GM23338 (cell line): Measurements from ENCODE around the gene GP1BB. TPM values are rescaled to one million over a fixed set of nuclear protein-coding genes. Genes with fewer than 3 reads are reported as not detected.

Experiments used
- ATAC-seq: fragments of 200-7000 bp; cut with Tn5 transposase; 3 replicates; pipeline ENCODE4 v1.9.1; 2020
- DNase-seq: peaks from one replicate; pipeline ENCODE4 v3.0.0-alpha.2; 2015; ENCODE audit warnings: low spot score
- H2AFZ ChIP-seq: fragments of 200-600 bp; sonication (generic); 2 replicates; pipeline ENCODE4 v1.8.0; 2016; ENCODE audit warnings: antibody characterized with exemption, mild to moderate bottlenecking, moderate library complexity
- H3F3A ChIP-seq: fragments of 200-600 bp; sonication (generic); replicated peaks from 2 replicates; pipeline ENCODE4 v1.8.0; 2017; ENCODE audit warnings: antibody characterized with exemption, mixed run types, low read depth
- H3K27ac ChIP-seq: fragments of 200-600 bp; sonication (generic); 2 replicates; pipeline ENCODE4 v1.6.1; 2016; ENCODE audit warnings: low read depth
- H3K27me3 ChIP-seq: fragments of 200-600 bp; sonication (generic); 2 replicates; pipeline ENCODE4 v1.8.0; 2016; ENCODE audit warnings: mild to moderate bottlenecking, mixed run types, moderate library complexity; ENCODE audit not compliant: insufficient read depth
- H3K36me3 ChIP-seq: fragments of 200-600 bp; sonication (generic); 2 replicates; pipeline ENCODE4 v1.8.0; 2016; ENCODE audit warnings: mild to moderate bottlenecking; ENCODE audit not compliant: insufficient read depth
- H3K4me1 ChIP-seq: fragments of 200-600 bp; sonication (generic); 2 replicates; pipeline ENCODE4 v1.8.0; 2016; ENCODE audit warnings: mild to moderate bottlenecking, moderate library complexity; ENCODE audit not compliant: insufficient read depth
- H3K4me2 ChIP-seq: fragments of 200-600 bp; sonication (generic); 2 replicates; pipeline ENCODE4 v1.7.1; 2017; ENCODE audit warnings: mixed run types
- H3K4me3 ChIP-seq: fragments of 200-600 bp; sonication (generic); 2 replicates; pipeline ENCODE4 v1.6.1; 2016; ENCODE audit warnings: mixed run types
- H3K79me2 ChIP-seq: fragments of 200-600 bp; sonication (generic); replicated peaks from 2 replicates; pipeline ENCODE4 v1.8.0; 2017; ENCODE audit warnings: mild to moderate bottlenecking; ENCODE audit not compliant: insufficient read depth
- H3K9me2 ChIP-seq: fragments of 200-600 bp; sonication (generic); 2 replicates; pipeline ENCODE4 v1.8.0; 2017; ENCODE audit not compliant: insufficient read depth
- H4K20me1 ChIP-seq: fragments of 200-600 bp; sonication (generic); replicated peaks from 2 replicates; pipeline ENCODE4 v1.8.0; 2017; ENCODE audit warnings: mild to moderate bottlenecking; ENCODE audit not compliant: insufficient read depth
- H3K27ac Mint-ChIP-seq: 2 replicates; pipeline ENCODE4 v1.8.0; 2020; ENCODE audit warnings: inconsistent platforms, mild to moderate bottlenecking, moderate library complexity, mixed read lengths
- H3K27me3 Mint-ChIP-seq: 3 replicates; pipeline ENCODE4 v1.8.0; 2022; ENCODE audit warnings: low read depth, mild to moderate bottlenecking, moderate library complexity, mixed read lengths, inconsistent platforms; ENCODE audit not compliant: insufficient read depth, poor library complexity
- H3K36me3 Mint-ChIP-seq: 3 replicates; pipeline ENCODE4 v1.8.0; 2021; ENCODE audit warnings: low read depth, mild to moderate bottlenecking, inconsistent platforms, moderate library complexity, mixed read lengths
- H3K4me1 Mint-ChIP-seq: 3 replicates; pipeline ENCODE4 v1.8.0; 2020; ENCODE audit warnings: mild to moderate bottlenecking, inconsistent platforms, mixed read lengths
- H3K4me3 Mint-ChIP-seq: 3 replicates; pipeline ENCODE4 v1.8.0; 2021; ENCODE audit warnings: moderate library complexity, mild to moderate bottlenecking, inconsistent platforms, mixed read lengths
- H3K9me3 Mint-ChIP-seq: 3 replicates; pipeline ENCODE4 v1.8.0; 2020; ENCODE audit warnings: moderate library complexity, mild to moderate bottlenecking, inconsistent platforms, mixed read lengths
- CREB1 ChIP-seq: fragments of 250-450 bp; sonication (Bioruptor Pico); IDR thresholded peaks from 2 replicates; pipeline ENCODE4 v1.5.0; 2020; ENCODE audit warnings: low read depth, mild to moderate bottlenecking, moderate library complexity
- EZH2 ChIP-seq: fragments of 200-600 bp; sonication (generic); IDR thresholded peaks from one replicate; pipeline ENCODE4 v1.8.0; 2017; ENCODE audit warnings: antibody characterized with exemption, mild to moderate bottlenecking, low read depth; ENCODE audit not compliant: unreplicated experiment
- EZH2phosphoT487 ChIP-seq: fragments of 200-600 bp; sonication (generic); IDR thresholded peaks from one replicate; pipeline ENCODE4 v1.8.1; 2018; ENCODE audit warnings: antibody characterized with exemption; ENCODE audit not compliant: unreplicated experiment
- JUNB ChIP-seq: IDR thresholded peaks from one replicate; pipeline ENCODE4 v1.6.1; 2016; ENCODE audit warnings: antibody characterized with exemption; ENCODE audit not compliant: unreplicated experiment
- NANOG ChIP-seq: IDR thresholded peaks from 2 replicates; pipeline ENCODE4 v1.6.1; 2016; ENCODE audit warnings: antibody characterized with exemption, borderline replicate concordance
- POLR2AphosphoS5 ChIP-seq: IDR thresholded peaks from 2 replicates; pipeline ENCODE4 v1.6.1; 2016; ENCODE audit warnings: antibody characterized with exemption, low read depth
- STAT1 ChIP-seq: IDR thresholded peaks from one replicate; pipeline ENCODE4 v1.6.1; 2016; ENCODE audit warnings: antibody characterized with exemption; ENCODE audit not compliant: unreplicated experiment
- ZNF114 ChIP-seq: fragments of 250-450 bp; sonication (Bioruptor Pico); IDR thresholded peaks from 2 replicates; pipeline ENCODE4 v1.5.0; 2020; ENCODE audit warnings: mild to moderate bottlenecking, moderate library complexity
- ZNF331 ChIP-seq: fragments of 250-450 bp; sonication (Bioruptor Pico); IDR thresholded peaks from 2 replicates; pipeline ENCODE4 v1.5.0; 2020; ENCODE audit warnings: low read depth, mild to moderate bottlenecking, moderate library complexity
- polyA plus RNA-seq: library from polyadenylated mRNA; unstranded; fragments of >200 nt; fragmentation: Nextera tagmentation; extraction: Ambion mirVana; gene quantifications from 2 replicates; pipeline ENCODE4 v1.2.1, GENCODE V29; 2016
- total RNA-seq: library from RNA; depleted of rRNA; stranded (reverse); fragments of >200 nt; shearing (Covaris generic); gene quantifications from 2 replicates; pipeline ENCODE4 v1.2.3, GENCODE V29; 2014
- TF ChIP-seq, protein P1 (sequence below): IDR thresholded peaks from one replicate; pipeline ENCODE4 v1.6.1; 2018; ENCODE audit warnings: antibody characterized with exemption; ENCODE audit not compliant: unreplicated experiment
- TF ChIP-seq, protein P2 (sequence below), 2 experiments: fragments of 200-600 bp in 1 of 2; sonication (generic) in 1 of 2; conservative IDR thresholded peaks; 2 replicates each; pipeline versions ENCODE4 v1.5.1 to v1.6.1; 2016 to 2017; ENCODE audit warnings: antibody characterized with exemption in 2 of 2, low read depth in 2 of 2, mild to moderate bottlenecking in 2 of 2, moderate library complexity in 1 of 2
- TF ChIP-seq, protein P3 (sequence below): IDR thresholded peaks from 2 replicates; pipeline ENCODE4 v1.6.1; 2016; ENCODE audit warnings: antibody characterized with exemption
- TF ChIP-seq, protein P4 (sequence below): fragments of 250-450 bp; sonication (Bioruptor Pico); IDR thresholded peaks from 2 replicates; pipeline ENCODE4 v1.5.0; 2020; ENCODE audit warnings: mild to moderate bottlenecking, moderate library complexity

GP1BB gene
- total and polyA plus RNA-seq, 2 experiments from 2014 or later, result 0.53 to 1.3 TPM

DNA sequence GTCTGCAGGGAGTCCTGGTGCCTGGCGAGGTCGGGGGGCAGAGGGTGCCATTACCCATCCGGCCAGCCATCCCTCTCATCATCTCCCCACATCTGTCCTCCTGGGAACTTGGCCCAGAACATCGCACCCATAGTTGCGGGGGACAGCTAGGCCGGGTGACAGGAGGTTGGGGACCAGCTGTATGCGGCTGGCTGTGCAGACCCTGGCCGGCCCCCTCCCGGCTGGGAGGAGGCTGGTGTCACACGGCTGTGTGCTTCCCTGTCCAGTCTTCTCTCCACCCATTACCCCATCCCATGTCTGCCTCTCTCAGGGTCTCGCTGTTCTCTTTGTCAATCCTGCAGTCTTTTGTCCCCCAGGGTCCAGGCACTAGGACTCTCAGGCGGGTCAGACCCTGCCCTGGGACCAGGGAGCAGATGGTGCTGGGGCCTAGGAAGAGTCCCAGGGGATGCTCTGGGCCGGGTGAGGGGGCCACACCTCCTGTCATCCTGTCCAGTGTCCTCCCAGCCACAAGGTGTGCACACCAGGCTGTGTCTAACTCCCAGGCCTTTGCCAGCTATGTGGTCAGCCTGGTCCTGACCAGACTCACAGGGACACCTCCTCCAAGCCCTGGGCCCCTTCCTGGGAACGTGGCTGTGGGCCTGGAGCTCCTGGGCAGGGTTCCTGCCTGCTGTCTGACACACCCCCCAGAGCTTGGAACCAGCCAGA lies 30.8 kb downstream of the GP1BB start:
- peaks cover 71% of the 10 kb centered on the region for H3K27me3 Mint-ChIP-seq
- 0 out of 3 replicates have a peak overlapping the region, but pooled peaks have one; percentile 27 for H3K4me3 Mint-ChIP-seq
- DNase-seq (no peak), ATAC-seq (no peak)
- peaks cover 10% of the 10 kb centered on the region; the same call in 1 of the 2 replicates for H3K4me1 ChIP-seq
- peaks cover 10% of the 10 kb centered on the region; the same call in 2 of the 3 replicates for H3K4me1 Mint-ChIP-seq
- H3K4me2 ChIP-seq, result no peak overlapping the region
- TF ChIP-seq STAT1, result no peak
- no peak for TF ChIP-seq EZH2
- TF ChIP-seq CREB1 (CRISPR knock-in tag), result no peak
- no peak for TF ChIP-seq POLR2AphosphoS5
- TF ChIP-seq, protein P1, sequence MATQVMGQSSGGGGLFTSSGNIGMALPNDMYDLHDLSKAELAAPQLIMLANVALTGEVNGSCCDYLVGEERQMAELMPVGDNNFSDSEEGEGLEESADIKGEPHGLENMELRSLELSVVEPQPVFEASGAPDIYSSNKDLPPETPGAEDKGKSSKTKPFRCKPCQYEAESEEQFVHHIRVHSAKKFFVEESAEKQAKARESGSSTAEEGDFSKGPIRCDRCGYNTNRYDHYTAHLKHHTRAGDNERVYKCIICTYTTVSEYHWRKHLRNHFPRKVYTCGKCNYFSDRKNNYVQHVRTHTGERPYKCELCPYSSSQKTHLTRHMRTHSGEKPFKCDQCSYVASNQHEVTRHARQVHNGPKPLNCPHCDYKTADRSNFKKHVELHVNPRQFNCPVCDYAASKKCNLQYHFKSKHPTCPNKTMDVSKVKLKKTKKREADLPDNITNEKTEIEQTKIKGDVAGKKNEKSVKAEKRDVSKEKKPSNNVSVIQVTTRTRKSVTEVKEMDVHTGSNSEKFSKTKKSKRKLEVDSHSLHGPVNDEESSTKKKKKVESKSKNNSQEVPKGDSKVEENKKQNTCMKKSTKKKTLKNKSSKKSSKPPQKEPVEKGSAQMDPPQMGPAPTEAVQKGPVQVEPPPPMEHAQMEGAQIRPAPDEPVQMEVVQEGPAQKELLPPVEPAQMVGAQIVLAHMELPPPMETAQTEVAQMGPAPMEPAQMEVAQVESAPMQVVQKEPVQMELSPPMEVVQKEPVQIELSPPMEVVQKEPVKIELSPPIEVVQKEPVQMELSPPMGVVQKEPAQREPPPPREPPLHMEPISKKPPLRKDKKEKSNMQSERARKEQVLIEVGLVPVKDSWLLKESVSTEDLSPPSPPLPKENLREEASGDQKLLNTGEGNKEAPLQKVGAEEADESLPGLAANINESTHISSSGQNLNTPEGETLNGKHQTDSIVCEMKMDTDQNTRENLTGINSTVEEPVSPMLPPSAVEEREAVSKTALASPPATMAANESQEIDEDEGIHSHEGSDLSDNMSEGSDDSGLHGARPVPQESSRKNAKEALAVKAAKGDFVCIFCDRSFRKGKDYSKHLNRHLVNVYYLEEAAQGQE, result no peak
- TF ChIP-seq, protein P2, sequence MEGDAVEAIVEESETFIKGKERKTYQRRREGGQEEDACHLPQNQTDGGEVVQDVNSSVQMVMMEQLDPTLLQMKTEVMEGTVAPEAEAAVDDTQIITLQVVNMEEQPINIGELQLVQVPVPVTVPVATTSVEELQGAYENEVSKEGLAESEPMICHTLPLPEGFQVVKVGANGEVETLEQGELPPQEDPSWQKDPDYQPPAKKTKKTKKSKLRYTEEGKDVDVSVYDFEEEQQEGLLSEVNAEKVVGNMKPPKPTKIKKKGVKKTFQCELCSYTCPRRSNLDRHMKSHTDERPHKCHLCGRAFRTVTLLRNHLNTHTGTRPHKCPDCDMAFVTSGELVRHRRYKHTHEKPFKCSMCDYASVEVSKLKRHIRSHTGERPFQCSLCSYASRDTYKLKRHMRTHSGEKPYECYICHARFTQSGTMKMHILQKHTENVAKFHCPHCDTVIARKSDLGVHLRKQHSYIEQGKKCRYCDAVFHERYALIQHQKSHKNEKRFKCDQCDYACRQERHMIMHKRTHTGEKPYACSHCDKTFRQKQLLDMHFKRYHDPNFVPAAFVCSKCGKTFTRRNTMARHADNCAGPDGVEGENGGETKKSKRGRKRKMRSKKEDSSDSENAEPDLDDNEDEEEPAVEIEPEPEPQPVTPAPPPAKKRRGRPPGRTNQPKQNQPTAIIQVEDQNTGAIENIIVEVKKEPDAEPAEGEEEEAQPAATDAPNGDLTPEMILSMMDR (conservative IDR thresholded peaks at IDR 0.05; ENCODE audit: low read depth in 2 of 2), result no peak
- no peak for TF ChIP-seq NANOG
- TF ChIP-seq EZH2phosphoT487, result no peak
- TF ChIP-seq ZNF331 (CRISPR knock-in tag), result no peak
- TF ChIP-seq ZNF114 (CRISPR knock-in tag), result no peak
- no peak for TF ChIP-seq JUNB
- TF ChIP-seq, protein P3, sequence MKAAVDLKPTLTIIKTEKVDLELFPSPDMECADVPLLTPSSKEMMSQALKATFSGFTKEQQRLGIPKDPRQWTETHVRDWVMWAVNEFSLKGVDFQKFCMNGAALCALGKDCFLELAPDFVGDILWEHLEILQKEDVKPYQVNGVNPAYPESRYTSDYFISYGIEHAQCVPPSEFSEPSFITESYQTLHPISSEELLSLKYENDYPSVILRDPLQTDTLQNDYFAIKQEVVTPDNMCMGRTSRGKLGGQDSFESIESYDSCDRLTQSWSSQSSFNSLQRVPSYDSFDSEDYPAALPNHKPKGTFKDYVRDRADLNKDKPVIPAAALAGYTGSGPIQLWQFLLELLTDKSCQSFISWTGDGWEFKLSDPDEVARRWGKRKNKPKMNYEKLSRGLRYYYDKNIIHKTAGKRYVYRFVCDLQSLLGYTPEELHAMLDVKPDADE, result no peak
- TF ChIP-seq, protein P4, sequence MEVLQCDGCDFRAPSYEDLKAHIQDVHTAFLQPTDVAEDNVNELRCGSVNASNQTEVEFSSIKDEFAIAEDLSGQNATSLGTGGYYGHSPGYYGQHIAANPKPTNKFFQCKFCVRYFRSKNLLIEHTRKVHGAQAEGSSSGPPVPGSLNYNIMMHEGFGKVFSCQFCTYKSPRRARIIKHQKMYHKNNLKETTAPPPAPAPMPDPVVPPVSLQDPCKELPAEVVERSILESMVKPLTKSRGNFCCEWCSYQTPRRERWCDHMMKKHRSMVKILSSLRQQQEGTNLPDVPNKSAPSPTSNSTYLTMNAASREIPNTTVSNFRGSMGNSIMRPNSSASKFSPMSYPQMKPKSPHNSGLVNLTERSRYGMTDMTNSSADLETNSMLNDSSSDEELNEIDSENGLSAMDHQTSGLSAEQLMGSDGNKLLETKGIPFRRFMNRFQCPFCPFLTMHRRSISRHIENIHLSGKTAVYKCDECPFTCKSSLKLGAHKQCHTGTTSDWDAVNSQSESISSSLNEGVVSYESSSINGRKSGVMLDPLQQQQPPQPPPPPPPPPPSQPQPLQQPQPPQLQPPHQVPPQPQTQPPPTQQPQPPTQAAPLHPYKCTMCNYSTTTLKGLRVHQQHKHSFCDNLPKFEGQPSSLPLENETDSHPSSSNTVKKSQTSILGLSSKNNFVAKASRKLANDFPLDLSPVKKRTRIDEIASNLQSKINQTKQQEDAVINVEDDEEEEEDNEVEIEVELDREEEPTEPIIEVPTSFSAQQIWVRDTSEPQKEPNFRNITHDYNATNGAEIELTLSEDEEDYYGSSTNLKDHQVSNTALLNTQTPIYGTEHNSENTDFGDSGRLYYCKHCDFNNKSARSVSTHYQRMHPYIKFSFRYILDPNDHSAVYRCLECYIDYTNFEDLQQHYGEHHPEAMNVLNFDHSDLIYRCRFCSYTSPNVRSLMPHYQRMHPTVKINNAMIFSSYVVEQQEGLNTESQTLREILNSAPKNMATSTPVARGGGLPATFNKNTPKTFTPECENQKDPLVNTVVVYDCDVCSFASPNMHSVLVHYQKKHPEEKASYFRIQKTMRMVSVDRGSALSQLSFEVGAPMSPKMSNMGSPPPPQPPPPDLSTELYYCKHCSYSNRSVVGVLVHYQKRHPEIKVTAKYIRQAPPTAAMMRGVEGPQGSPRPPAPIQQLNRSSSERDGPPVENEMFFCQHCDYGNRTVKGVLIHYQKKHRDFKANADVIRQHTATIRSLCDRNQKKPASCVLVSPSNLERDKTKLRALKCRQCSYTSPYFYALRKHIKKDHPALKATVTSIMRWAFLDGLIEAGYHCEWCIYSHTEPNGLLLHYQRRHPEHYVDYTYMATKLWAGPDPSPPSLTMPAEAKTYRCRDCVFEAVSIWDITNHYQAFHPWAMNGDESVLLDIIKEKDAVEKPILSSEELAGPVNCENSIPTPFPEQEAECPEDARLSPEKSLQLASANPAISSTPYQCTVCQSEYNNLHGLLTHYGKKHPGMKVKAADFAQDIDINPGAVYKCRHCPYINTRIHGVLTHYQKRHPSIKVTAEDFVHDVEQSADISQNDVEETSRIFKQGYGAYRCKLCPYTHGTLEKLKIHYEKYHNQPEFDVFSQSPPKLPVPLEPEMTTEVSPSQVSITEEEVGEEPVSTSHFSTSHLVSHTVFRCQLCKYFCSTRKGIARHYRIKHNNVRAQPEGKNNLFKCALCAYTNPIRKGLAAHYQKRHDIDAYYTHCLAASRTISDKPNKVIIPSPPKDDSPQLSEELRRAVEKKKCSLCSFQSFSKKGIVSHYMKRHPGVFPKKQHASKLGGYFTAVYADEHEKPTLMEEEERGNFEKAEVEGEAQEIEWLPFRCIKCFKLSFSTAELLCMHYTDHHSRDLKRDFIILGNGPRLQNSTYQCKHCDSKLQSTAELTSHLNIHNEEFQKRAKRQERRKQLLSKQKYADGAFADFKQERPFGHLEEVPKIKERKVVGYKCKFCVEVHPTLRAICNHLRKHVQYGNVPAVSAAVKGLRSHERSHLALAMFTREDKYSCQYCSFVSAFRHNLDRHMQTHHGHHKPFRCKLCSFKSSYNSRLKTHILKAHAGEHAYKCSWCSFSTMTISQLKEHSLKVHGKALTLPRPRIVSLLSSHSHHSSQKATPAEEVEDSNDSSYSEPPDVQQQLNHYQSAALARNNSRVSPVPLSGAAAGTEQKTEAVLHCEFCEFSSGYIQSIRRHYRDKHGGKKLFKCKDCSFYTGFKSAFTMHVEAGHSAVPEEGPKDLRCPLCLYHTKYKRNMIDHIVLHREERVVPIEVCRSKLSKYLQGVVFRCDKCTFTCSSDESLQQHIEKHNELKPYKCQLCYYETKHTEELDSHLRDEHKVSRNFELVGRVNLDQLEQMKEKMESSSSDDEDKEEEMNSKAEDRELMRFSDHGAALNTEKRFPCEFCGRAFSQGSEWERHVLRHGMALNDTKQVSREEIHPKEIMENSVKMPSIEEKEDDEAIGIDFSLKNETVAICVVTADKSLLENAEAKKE (CRISPR knock-in tag), result no peak
- H4K20me1 ChIP-seq, result peaks cover 5% of the 10 kb centered on the region
- H3K27me3 ChIP-seq, result peaks cover 70% of the 10 kb centered on the region
- no peak overlapping the region for H3K27ac Mint-ChIP-seq
- no peaks in the 10 kb centered on the region for H3K36me3 ChIP-seq
- H3K27ac ChIP-seq, result no peak overlapping the region
- no peak overlapping the region for H2AFZ ChIP-seq
- no peaks in the 10 kb centered on the region for H3K9me2 ChIP-seq
- H3K36me3 Mint-ChIP-seq, result no peaks in the 10 kb centered on the region
- H3K79me2 ChIP-seq, result no peaks in the 10 kb centered on the region
- no peak overlapping the region for H3K4me3 ChIP-seq
- no peaks in the 10 kb centered on the region for H3K9me3 Mint-ChIP-seq
- H3F3A ChIP-seq, result 0 out of 2 replicates have a peak, but pooled peaks cover 9% of the 10 kb centered on the region
